GM21526 (cell line): ENCODE results near the gene SPIB.

Experiments
- ATAC-seq: cut with Tn5 transposase; IDR thresholded peaks from one replicate; pipeline ENCODE4 v1.9.1; 2021; ENCODE audit warnings: moderate library complexity; ENCODE audit not compliant: unreplicated experiment, low FRiP score

The SPIB gene

DNA sequence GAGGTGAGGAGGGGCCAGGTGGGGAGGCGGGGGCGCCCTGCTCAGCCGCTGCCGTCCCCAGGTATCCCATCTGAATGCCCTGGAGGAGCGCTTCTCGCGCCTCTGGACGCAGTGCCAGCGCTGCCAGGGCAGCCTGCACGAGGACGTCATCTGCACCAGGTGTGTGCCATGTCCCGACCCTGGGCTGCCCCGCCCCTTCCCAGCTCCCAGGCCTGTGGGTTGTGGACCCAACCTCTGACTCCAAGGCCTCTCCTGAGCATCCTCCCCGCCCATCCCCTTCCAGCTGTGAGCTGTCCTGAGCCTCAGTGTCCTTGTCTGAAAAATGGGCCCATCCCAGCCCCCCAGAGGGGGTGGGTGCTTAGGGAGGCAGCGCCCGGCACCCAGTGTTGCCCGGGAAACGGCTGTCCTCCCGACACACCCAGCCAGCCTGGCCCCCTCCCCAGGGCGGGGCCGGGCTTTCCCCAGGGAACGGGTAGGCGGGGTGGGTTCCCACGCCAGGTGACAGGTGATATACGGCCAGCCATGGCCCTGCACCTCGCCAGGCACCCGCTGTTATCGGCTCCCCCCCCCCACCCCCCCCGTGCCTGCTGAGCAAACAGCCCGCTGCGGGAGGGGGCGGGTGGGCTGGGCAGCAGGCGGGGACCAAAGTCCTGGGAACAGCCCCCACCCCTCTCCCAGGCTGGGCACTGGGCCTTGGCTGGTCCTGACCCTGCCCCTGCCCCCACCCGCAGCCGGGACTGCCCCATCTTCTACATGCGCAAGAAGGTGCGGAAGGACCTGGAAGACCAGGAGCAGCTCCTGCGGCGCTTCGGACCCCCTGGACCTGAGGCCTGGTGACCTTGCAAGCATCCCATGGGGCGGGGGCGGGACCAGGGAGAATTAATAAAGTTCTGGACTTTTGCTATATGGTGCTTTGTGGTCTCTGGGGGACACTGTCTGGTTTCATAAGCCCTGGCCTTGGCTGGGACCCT, 1.3 kb upstream of the SPIB start:
- no peak for ATAC-seq

DNA sequence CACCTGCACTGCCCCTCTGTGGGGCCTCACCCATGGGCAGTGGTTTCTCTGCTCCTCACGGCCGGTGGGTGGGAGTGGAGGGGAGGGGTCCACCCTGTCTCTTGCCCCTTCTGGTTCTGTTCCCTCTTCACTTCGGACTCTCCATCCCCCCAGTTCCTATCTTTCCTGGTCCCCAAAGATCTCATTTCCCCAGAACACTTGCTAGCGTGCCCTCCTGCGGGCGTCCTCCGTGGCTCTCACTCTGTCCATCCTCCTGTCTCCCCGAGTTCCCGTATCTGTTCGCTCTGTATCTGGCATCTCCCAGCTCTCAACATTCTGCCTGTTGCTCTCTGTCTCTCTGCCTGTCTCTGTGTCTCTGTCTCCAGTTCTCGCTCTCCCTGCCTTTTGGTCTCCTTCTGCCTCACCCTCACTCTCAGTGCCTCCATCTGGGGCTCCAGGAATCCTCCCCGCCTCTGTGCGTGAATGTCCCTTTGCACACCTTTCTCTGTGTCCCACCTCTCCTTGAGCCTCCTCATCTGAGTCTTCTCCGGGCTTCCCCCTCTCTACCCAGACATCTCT, 363 bp downstream of the SPIB start:
- no peak for ATAC-seq

DNA sequence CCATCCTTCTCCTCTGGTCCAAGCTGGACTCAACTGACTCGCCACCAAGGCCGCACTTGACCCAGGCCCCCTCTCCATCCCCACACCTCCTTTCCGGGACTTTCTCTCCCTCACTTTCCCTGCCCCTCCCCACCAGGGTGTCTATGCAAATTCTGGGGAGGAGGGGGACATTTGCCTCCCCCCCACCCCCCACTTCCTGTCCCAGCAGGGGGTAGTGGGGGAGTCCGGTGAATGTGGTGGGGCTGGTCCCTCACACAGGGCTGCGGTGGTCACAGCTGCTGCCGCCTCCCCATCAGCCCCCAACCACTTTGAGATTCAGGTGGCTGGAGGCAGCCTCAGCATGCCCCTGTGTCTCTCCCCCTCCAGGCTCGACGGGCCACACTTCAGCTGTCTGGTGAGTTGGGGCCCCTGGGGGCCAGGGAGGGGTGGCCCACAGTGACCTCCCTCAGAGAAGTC, 870 bp downstream of the SPIB start:
- no peak for ATAC-seq

DNA sequence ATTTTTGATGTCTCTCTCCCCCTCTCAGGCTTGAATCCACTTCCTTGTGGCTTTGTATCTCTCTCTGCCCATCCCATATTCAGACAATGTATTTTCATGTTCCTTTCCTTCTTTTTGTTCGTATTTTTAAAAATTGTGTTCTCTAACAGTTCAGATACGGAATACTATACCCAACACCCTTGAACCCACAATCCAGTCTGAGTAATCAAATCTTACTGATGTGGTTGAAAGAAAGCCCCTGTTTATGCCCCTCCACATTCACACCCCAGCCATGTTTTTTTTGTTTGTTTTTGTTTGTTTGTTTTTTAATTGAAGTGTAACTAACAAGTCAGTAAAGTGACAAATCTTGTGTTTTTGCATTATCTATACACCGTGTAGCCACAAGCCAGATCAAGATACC, 1.4 kb downstream of the SPIB start:
- no peak for ATAC-seq

DNA sequence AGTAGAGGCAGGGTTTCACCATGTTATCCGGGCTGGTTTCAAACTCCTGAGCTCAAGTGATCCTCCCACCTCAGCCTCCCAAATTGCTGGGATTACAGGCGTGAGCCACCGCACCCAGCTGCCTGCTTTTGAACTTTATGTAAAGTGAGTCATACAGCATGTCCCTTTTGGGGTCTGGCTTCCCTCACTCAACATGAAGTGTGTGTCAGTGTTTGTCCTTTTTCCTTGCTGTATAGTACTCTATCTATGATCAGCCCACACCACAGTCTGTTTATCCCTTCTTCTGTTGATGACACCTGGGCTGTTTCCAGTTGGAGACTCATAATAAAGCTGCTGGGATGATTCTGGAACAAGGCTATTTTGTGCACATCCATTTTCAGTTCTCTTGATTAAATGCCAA, 2.1 kb downstream of the SPIB start:
- no peak for ATAC-seq

DNA sequence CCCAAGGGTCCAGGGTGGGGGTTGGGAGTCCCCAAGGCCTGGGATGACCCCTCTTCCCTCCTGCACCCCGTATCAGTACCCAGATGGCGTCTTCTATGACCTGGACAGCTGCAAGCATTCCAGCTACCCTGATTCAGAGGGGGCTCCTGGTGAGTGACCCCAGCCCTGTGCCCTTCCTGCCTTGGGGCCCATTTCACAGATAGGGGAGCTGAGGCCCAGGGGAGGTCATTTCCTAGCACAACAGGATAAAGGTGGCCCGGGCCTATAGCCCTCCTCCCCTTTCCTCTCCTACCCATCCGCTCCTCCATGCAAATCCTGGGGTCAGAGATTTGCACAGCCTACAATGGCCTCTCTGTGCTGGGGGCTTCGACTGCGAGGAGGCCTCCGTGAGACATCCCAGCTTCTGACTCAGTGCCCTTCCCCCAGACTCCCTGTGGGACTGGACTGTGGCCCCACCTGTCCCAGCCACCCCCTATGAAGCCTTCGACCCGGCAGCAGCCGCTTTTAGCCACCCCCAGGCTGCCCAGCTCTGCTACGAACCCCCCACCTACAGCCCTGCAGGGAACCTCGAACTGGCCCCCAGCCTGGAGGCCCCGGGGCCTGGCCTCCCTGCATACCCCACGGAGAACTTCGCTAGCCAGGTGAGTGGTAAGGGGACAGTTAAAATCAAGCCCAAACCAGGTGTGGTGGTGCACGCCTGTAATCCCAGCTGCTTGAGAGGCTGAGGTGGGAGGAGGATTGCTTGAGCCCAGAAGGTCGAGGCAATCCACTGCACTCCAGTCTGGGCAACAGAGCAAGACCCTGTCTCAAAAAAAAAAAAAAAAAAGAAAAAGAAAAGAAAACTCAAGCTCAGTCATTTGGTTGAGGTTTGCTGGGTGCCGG, 3.9 kb downstream of the SPIB start:
- ATAC-seq = no peak

DNA sequence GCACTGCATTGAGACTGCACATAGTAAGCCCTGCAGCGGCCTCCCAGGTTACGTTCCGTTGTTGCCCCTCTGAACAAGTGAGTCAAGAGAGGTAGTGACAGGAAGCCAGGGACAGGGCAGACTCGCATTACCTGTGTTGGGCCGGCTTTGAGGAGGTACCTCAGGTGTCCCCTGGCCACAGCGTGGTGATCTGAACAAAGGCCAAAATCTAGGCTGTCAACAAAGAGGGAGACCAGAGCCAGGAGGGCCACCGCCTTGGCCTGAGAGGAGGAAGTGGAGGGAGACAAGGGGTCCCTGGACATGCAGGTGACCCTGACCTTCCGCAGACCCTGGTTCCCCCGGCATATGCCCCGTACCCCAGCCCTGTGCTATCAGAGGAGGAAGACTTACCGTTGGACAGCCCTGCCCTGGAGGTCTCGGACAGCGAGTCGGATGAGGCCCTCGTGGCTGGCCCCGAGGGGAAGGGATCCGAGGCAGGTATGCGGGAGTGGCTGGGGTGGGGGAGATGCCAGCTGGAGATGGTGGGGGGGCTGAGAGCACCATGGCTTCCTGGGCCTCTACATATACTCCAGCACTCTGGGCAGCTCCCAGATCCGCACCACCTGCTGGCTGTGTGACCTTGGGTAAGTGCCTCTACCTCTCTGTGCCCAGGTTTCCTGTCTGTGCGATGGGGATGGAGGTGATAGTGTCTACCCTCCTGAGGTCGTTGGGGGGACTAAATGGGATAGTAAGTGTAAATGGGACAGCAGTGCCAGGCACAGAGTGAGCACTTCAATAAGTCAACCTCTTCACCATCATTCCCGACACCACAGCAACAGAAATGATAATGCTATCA, 4.8 kb downstream of the SPIB start:
- no peak for ATAC-seq

DNA sequence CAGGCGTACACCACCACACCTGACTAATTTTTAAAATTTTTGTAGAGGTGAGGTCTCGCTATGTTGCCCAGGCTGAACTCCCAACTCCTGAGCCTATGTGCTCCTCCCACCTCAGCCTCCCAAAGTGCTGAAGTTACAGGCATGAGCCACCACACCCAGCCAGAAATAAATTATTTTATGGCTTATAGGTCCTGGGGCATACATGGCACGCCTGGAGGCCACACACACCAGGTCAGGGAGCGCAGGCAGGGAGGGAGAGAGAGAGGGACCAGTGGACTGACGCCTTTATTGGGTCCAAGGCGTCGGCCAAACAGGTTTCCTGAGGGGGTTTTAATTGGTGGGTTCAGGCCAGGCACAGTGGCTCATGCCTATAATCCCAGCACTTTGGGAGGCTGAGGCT, 6.8 kb downstream of the SPIB start:
- ATAC-seq = no peak

DNA sequence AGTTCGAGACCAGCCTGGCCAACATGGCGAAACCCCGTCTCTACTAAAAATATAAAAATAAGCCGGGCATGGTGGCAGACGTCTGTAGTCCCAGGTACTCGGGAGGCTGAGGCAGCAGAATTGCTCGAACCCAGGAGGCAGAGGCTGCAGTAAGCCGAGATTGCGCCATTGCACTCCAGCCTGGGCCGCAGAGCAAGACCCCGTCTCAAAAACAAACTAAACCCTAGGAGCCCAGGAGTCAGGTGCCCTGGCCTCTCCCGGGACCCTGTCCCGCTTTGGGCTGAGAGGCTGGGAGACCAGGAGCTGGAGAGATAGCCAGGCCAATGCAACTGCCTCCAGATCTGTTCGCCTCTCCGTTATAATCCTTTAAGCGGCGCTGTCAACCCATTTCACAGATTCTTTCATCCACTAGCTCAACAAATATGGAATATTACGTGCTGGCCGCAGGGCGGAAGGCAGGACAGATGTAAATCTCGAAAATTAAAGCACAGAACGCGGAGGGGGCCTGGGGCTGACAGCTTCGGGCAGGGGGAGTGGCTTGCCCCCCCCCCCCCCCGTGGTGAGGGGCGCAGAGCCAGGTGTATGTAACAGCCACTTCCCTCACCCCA, 8.7 kb downstream of the SPIB start:
- no peak for ATAC-seq

DNA sequence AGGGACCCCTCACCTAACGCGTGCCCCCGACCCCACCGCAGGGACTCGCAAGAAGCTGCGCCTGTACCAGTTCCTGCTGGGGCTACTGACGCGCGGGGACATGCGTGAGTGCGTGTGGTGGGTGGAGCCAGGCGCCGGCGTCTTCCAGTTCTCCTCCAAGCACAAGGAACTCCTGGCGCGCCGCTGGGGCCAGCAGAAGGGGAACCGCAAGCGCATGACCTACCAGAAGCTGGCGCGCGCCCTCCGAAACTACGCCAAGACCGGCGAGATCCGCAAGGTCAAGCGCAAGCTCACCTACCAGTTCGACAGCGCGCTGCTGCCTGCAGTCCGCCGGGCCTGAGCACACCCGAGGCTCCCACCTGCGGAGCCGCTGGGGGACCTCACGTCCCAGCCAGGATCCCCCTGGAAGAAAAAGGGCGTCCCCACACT, 9.3 kb downstream of the SPIB start:
- ATAC-seq = no peak

DNA sequence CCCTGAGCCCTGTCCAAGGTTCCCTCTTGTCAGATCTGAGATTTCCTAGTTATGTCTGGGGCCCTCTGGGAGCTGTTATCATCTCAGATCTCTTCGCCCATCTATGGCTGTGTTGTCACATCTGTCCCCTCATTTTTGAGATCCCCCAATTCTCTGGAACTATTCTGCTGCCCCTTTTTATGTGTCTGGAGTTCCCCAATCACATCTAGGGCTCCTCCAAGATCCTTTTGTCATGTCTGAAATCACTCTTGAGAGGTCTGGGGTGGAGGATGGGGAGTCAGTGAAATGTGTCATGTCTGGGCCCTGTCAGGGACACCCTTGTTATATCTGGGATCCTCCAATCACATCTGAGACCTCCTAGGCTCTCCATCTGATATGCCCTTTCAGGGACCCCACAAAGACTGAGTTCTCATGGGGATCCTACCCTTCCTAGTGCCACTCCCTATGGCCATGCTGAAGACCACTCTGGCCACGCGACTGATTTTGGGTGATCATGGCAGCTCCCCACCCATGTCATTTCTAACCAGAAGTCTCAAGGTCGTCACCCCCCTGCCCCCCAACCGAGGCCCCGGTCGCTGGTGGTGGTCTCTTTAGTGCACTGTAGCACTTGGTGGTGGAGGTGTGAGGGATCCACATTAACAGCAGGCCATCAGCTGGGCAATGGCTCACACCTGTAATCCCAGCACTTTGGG, 10.2 kb downstream of the SPIB start:
- no peak for ATAC-seq

DNA sequence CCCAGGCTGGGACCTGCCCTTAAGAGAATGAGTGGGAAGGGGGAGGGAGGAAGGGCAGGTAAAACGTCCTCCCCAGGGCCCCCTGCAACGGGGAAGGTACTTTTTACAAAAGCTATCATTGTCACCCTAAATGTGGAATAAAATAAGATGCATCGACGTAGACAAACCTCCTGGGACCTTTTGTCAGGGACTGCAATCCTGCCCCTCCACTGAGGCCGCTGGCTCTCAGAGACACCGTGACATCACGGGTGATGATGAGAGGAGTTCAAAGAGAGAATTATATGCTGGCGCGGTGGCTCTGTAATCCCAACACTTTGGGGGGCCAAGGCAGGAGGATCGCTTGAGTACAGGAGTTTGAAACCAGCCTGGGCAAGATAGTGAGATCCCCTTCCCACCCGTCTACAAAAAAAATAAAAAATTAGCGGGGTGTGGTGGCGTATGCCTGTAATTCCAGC, 12.2 kb downstream of the SPIB start:
- ATAC-seq = no peak

DNA sequence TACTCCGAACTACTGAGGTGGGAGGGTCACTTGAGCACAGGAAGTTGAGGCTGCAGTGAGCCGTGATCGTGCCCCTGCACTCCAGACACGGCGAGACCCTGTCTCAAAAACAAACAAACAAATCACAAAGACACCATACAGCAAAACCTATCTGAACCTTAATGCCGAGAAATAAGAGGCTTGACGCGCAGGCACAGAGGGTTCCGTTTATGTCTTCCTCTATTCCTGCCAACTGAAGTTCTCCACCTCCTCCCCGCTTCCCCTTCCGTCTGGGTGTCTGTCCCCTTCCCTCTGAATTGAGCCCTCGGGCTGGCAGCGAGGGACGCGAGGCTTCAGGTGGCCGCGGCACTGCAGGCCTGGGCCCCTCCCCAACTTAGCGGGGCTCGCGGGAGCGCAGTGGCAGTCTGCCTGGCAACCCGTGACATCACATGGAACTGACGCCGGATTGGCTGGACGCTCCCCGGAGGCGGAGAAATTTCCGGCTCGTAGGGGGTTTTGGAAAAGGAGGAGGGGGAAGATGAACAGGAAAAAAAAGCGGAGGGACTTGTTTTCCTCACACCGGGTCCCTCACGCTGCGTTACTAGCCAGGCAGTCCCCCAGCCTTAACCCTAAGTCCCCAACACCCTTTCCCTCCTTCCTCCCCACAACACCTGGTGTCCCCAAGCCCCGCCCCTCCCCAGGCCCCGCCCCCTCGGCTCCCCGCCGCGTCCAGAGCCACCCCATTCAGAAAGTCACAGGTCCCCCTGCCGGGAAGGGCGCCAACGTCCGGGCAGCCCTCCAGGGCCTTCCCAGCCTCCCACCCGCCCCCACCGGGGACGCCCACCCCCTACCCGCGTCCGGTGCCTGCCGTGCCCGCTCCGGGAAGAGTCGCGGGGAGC, 12.8 kb downstream of the SPIB start:
- peak; percentile 71 for ATAC-seq

DNA sequence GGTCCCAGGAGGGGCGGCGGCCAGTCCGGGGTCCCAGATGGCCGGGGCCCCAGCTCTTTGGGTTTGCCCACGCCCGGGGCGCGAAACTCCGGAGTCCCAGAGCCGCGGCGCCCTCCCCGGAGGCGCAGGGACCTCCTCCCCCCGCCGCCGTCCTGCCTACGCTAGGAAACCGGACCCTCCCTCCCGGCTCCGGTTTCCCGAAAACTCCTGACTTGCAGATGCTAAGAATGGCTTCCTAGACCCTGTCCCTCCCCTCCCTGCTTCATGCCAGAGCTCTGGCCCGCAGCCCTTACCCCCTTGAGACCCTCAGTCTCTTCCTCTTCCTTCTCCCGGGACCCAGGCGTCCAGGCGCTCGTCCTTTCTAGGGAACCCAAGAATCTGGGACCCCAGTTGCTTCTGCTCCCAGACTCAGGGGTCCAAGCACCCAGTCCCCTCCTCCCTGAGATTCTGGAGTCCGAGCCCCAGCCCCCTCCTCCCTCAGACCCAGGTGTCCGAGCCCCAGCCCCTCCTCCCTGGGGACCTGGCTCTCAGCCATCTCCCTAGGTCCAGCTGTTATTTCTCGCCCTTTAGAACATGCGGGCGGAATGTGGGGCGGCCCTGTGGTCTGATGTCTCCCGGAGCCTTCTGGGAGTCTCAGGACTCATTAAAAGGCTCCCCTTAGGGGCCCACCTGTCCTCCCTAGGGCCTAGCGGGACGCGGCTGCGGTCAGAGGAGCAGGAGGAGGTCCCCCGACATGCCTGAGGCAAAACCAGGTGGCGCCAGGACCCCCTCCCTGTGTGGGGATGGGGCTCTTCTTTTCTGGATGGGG, 13.7 kb downstream of the SPIB start, which contains the start of gene MYBPC2:
Gene MYBPC2, plus strand, starts transcription at position 672 of the 808 bp plus-strand sequence. Its CDS starts 62 bp downstream, at position 734.
- ATAC-seq = no peak

DNA sequence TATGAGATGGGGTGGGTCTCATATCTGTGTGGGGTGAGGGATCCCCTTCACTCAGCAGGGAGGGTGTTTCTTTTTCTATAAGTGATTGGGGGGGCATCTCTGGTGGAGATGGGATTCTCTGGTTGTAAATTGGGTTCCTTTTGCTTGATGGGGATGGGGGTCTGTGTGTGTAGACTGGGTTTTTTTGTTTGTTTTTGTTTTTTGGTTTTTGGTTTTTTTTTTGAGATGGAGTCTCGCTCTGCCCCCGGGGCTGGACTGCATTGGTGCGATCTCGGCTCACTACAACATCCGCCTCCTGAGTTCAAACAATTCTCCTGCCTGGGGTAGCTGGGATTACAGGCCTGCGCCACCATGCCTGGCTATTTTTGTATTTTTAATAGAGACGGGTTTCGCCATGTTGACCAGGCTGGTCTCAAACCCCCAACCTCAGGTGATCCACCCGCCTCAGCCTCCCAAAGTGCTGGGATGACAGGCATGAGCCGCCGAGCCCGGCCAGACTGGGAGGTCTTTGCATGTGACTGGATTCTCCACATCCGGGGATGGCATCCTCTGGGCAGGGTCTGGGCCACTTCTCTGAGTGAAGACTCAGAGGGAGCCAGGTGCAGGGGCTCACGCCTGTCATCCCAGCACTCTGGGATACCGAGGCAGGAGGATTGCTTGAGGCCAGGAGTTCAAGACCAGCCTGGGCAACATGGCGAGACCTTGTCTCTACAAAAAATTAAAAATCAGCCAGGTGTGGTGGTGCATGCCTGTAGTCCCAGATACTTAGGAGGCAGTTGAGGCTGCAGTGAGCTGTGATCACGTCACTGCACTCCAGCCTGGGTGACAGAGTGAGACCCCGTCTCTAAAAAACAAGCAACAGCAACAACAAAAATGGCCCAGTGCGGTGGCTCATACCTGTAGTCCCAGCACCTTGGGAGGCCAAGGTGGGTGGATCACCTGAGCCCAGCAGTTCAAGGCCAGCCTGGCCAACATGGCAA, 14.8 kb downstream of the SPIB start:
- no peak for ATAC-seq

DNA sequence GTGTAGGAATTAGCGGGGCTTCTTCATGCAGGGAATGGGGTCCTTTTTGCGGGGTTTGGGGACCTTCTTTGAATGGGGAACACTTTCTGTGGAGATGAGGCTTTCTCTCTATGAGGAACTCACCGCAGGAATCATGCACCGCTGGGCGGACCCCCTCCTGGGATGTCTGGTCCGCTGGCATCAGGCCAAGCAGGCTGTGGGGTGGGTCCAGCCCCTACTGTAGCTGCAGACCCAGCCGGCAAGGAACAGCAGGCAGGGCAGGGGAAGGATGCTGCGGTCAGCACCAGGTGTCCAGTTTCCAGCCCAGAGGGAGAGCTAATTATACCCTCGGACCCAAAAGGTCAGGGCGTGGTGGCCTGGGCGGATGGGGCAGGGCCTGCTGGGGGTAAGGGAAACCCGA, 15.8 kb downstream of the SPIB start:
- no peak for ATAC-seq
